Kidney tubule cell (primary cell): ENCODE data around the gene LAMA4.
"Not testable (repeated sequence)": the region's sequence is repeated elsewhere in the genome, so short reads cannot be mapped to it uniquely, and the experiment has no call there.

Experiments used
- DNase-seq: peaks from one replicate; pipeline ENCODE4 v3.0.0-alpha.2; 2018; ENCODE audit warnings: low spot score

Gene LAMA4

GRCh38 chr6:112209131-112209530, 45.2 kb downstream of the LAMA4 start:
- no peak for DNase-seq

GRCh38 chr6:112207776-112208175, 46.6 kb downstream of the LAMA4 start:
- no peak for DNase-seq

DNA sequence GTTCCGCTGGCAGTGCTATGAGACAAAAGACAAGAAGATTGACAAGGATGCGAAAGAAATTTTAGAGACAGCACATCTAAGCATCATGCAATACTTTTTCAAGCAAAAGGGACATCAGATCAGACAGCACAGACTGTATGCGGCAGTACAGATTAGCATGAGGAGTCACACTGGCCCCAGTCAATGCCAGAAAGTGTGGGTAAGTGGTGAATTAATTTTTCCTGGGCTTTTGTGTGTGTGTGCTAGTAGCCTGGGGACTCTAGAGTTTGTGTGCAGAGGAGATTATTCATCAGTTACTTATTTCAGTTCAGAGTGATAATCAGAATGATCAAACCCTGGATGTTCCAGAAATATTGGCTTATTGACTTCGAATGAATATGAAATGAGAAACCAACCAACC, 47.2 kb downstream of the LAMA4 start:
- DNase-seq: peak; percentile 34

DNA sequence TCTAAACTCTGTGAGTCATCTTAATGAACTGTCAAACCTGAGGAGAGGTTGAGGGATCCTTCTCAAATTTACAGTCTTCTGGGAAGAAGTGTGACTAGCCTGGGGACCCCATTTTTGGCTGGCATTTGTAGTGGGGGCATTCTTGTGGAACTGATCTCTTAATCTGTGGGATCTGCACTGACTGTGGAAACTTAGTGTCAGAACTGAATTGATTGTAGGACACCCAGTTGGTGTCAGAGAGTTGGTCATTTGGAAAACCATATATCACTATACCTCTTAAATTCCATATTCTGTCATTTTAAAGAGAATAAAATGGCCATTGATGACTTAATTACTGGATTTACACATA, 48.3 kb downstream of the LAMA4 start:
- no peak for DNase-seq

DNA sequence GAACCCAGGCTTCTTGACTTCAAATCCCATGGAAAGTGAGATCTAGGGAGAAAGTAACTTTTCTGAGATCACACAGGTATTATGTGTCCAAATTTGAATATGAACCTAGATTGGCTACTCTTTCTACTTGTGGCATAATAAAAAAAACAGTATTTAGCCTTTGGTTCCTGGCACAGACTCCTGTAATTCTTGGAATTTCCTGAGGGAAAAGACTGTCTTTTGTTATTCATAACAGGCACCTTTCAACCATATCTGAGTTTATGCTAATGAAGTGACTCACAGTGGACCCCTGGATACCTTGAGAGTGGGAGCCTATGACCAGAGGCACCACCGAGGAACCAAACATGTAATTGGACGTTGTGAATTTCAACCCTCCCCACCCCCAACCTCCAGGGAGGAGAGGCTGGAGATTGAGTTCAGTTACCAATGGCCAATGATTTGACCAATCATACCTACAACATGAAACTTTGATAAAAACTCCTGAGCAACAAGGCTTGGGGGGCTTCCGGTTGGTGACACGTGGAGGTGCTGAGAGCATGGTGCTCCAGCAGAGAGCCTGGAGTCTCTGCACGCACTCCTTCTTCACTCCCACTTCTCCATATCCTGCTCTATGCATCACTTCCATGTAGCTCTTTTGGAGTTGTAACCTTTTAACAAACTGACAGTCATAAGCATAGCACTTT, 48.8 kb downstream of the LAMA4 start:
- peak; percentile 91 for DNase-seq

GRCh38 chr6:112204350-112204706, 50.0 kb downstream of the LAMA4 start:
- DNase-seq: no peak

DNA sequence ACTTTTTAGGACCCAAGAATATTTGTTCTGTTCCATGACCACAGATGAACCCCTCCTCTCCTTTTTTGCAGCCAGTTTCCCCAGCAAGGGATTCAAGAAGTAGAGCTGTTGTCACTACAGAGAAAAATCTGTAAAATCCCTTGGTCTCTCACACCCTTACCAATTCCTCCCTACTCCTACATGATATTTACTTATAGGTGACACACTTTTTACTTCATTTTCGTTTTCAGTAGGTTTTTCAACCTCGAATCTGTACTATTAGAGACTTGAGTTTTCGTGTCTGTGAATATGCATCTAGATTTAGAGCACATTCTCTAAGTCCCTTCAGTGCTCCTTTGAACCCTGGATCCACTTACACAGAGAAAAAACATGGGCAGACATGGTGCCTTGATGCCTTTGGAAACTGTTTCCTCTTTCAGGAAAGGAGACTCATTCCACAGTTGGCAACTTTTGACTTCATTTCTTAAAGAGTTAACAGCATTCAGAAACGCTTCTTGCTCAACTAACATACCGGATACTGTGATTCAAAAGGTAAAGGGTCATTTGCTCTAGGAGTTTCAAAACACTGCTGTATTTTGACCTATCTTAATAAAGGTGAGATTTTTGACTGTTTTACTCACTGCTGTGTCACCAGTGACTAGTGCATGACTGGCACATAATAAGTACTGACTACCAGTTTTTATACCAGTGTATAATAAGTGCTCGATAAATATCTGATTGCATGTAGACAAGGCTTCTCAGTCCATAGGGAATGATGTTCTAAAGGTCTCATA, 50.6 kb downstream of the LAMA4 start:
- DNase-seq: peak; percentile 96

GRCh38 chr6:112202639-112203341, 51.6 kb downstream of the LAMA4 start:
- DNase-seq: no peak

DNA sequence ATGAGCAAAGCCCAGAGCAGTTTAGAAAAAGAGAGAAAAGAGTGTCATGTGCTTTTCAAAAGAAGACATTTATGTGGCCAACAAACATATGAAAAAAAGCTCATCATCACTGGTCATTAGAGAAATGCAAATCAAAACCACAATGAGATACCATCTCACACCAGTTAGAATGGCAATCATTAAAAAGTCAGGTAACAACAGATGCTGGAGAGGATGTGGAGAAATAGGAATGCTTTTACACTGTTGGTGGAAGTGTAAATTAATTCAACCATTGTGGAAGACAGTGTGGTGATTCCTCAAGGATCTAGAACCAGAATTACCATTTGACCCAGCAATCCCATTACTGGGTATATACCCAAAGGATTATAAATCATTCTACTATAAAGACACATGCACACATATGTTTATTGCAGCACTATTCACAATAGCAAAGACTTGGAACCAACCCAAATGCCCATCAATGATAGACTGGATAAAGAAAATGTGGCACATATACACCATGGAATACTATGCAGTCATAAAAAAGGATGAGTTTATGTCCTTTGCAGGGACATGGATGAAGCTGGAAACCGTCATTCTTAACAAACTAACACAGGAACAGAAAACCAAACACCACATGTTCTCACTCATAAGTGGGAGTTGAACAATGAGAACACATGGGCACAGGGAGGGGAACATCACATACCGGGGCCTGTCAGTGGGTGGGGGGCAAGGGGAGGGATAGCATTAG, 54.0 kb downstream of the LAMA4 start:
- DNase-seq: not testable (repeated sequence)

DNA sequence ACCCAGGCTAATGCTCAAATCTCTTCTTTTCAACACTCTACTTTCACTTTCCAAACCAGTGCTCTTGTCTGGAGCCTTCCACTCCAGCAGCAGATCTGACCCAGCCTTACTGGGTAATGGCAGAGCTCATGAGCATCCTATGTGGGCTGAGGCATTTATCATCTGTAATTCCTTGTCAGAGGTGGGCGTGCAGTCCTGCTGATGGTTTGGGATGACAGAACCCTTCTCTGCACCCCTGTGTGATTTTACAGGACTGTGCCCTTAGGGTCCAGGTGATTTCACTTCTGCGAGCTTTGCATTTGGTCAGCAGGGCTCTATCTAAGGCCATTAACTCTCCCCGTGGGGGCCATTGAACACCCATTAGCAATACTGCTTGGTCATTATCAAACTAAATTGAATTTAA, 55.4 kb downstream of the LAMA4 start:
- DNase-seq: no peak

- DNase-seq: no peak
Observed at GRCh38 chr6:112198582-112198981, 55.8 kb downstream of the LAMA4 start.

DNA sequence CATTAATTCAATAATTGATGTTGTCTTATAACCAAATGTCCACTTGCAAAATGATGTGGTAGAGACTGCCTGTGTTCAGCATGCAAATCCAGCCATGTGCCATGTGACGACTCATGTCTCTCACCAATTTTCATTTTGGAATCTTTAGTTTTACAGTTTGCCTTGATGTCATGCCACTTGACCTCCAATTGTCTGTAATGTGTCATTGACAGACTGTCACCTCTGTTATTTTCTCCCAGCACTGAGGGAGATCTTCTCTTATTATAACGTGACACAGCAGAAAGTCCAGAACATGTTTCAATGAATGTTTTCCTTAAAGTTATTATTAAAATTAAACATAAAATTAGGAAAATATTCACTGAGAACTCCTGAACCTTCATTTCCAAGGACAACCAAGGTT, 56.7 kb downstream of the LAMA4 start:
- DNase-seq: no peak

DNA sequence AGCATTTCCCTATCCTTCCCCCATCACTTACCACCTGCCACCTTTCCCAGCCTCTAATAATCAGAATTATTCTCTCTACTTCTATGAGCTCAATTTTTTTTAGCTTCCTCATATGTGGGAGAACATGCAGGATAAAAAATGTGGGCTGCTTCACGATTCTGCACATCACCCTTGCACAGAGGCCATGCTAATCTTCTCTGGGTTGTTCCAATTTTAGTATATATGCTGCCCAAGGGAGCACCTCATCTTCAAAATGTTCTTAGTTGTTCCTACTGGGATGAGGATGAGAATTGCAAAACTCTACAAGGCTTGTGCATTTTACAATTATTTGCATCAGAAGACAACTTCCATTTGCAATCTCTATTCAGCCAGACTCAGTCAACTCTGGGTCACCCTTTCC, 58.1 kb downstream of the LAMA4 start:
- DNase-seq: no peak

GRCh38 chr6:112195166-112195565, 59.2 kb downstream of the LAMA4 start:
- DNase-seq: no peak

- DNase-seq: no peak
Observed at GRCh38 chr6:112194511-112194910, 59.9 kb downstream of the LAMA4 start.

DNA sequence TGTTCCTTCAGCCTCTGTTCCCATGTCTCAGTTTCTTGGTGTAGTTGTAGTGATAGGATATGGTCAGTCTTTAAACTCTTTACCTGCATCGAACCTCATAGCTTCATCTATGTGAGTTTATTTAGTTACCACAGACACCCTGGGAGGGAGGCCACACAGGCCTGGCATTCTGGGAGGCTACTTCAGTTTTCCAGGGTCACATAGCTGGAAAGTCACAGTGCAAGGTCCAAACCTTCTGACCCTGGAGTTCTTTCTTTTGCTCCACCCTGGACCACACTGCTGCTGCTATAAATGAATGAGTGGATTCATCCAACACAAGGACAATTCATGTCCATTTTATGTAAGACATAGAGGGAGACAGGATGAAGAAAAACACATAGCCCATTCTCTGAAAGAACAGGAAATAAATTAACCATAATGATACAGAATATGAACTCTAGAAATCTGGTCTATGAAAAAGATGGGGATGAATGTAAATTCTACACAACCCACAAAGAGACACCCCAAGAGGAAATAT, 60.8 kb downstream of the LAMA4 start:
- no peak for DNase-seq

GRCh38 chr6:112193117-112193516, 61.2 kb downstream of the LAMA4 start:
- DNase-seq: no peak

DNA sequence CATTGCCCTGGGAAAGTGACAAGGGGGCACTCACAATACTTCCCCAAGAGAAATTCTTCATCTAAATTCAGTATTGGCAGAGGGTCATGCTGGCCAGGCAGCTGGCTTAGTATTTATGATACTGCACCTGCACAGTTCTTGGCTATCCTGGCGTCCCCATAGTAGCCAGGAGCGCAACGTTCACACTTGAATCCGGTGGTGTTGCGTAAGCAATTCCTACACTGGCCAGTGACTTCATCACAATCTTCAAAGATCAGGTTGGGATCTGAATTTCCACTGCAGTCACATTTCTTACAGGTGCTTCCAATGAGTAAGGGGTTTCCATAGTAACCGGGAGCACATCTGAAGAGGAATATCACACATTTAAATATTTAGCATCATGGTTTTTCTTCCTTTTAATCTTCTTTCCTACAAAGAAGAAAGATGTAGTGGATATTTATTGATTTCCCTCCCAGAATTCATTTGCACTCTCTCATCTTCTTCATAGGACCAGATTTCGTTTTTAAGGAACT, 62.8 kb downstream of the LAMA4 start:
- DNase-seq: no peak

- DNase-seq: no peak
Observed at GRCh38 chr6:112190164-112190563, 64.2 kb downstream of the LAMA4 start.

DNA sequence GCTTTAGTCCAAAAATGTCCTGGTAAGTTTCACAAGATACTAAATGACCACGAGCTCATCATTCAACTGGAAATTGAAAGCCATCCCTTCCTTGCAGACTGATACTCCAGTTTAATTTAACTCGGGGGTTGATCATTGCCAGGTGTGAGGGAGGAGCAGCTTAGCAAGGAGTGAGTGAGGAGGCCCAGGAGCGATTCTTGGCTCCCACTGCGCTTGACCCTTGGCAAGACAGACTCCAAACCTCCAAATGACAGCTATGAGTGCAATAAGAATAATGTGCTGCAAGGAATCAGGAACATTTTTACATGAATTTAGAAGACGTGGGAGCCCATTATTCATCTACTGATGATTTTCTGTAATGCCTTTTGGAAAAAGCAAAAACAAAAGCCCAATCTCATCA, 64.9 kb downstream of the LAMA4 start:
- DNase-seq: peak; percentile 49

DNA sequence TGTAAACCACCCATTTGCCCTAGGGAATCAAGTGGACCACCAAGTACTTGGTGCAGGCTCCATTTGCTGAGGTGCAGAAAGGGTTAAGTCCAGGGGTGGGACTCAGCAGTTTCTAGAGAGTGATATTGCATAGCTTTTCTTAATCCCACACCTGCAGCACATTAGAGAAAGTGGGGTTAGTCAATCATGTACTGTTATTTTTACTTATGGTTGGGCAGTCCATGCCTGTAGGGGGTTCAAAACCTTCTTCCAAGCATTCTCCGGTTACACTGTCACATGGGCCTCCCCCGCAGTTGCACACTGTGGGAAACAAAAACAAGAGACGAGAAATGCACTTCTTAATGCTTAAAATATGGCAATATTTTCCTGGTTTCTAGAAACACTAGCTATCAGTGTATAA, 65.5 kb downstream of the LAMA4 start:
- no peak for DNase-seq

- no peak for DNase-seq
Observed at GRCh38 chr6:112187736-112188135, 66.6 kb downstream of the LAMA4 start.
